OCI-LY3 (cell line): Measurements from ENCODE around the gene AKT1S1.

ENCODE experiments used
- H2AFZ ChIP-seq: fragments of 200-600, 300-600 bp; shearing (Covaris generic); 2 replicates; pipeline ENCODE4 v1.6.0; 2014; ENCODE audit warnings: antibody characterized with exemption, low read depth, low read length
- H3K27ac ChIP-seq: fragments of 200-600, 300-600 bp; sonication (generic); 2 replicates; pipeline ENCODE4 v1.5.1; 2014; ENCODE audit warnings: mild to moderate bottlenecking, low read length, moderate library complexity, mixed read lengths
- H3K27me3 ChIP-seq: fragments of 200-600, 300-600 bp; sonication (generic); 2 replicates; pipeline ENCODE4 v1.6.1; 2014; ENCODE audit warnings: low read depth, low read length, mixed read lengths
- H3K36me3 ChIP-seq: fragments of 200-600, 300-600 bp; sonication (generic); replicated peaks from 2 replicates; pipeline ENCODE3; 2014; ENCODE audit warnings: low read depth, low read length, mixed read lengths
- H3K4me1 ChIP-seq: fragments of 300-600, 200-600 bp; sonication (generic); 2 replicates; pipeline ENCODE4 v1.6.1; 2014; ENCODE audit warnings: low read length, mixed read lengths
- H3K4me2 ChIP-seq: fragments of 200-600, 300-600 bp; sonication (generic); 2 replicates; pipeline ENCODE4 v1.6.1; 2014; ENCODE audit warnings: low read length, mixed read lengths
- H3K4me3 ChIP-seq: fragments of 300-600, 200-600 bp; sonication (generic); 2 replicates; pipeline ENCODE4 v1.5.1; 2014; ENCODE audit warnings: antibody characterized with exemption, mild to moderate bottlenecking, low read length, moderate library complexity
- H3K79me2 ChIP-seq: fragments of 300-600, 200-600 bp; shearing (Covaris generic); 2 replicates; pipeline ENCODE4 v1.6.1; 2014; ENCODE audit warnings: mild to moderate bottlenecking, low read length, mixed read lengths
- H3K9ac ChIP-seq: fragments of 300-600, 200-600 bp; shearing (Covaris generic); 2 replicates; pipeline ENCODE4 v1.6.0; 2014; ENCODE audit warnings: mild to moderate bottlenecking, low read length, moderate library complexity
- H3K9me3 ChIP-seq: fragments of 200-600, 300-600 bp; shearing (Covaris generic); 2 replicates; pipeline ENCODE4 v1.6.1; 2014; ENCODE audit warnings: low read length, mixed read lengths; ENCODE audit not compliant: insufficient read depth
- H4K20me1 ChIP-seq: fragments of 200-600, 300-600 bp; sonication (generic); 2 replicates; pipeline ENCODE4 v1.6.1; 2016; ENCODE audit warnings: low read length, mixed read lengths; ENCODE audit not compliant: insufficient read depth
- EZH2phosphoT487 ChIP-seq: fragments of 200-600 bp; shearing (Covaris generic); IDR thresholded peaks from 2 replicates; pipeline ENCODE4 v1.6.1; 2018; ENCODE audit warnings: antibody characterized with exemption, mixed run types, low read depth
- TF ChIP-seq, protein P1 (sequence below): fragments of 200-600, 300-600 bp; sonication (generic); IDR thresholded peaks from 2 replicates; pipeline ENCODE4 v1.5.1; 2014; ENCODE audit warnings: antibody characterized with exemption, low read length, low read depth

The AKT1S1 gene

DNA sequence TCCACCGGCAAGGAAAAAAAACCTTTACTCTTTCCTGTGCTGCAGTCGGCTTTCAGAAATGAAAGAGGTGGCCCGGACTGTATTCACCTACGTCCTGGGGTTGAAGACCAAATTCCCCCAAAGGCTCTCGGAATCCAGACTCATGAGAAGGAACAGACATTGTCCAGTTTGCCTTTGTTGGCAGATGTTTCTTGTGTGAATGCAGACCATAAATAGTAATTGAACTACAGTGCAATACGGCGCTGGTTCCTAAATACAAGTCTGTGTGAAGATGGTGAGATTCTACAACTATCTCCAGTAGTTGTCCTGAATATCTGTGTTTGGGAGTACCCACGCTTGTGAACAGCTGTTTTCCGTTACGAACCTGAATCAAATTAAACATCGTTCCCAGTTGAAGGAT, 37.4 kb downstream of the AKT1S1 start:
- no peak overlapping the region for H2AFZ ChIP-seq
- H3K27me3 ChIP-seq = no peaks in the 10 kb centered on the region
- H3K4me3 ChIP-seq = no peak overlapping the region
- H3K9ac ChIP-seq = no peak overlapping the region
- H3K79me2 ChIP-seq = no peaks in the 10 kb centered on the region
- H3K4me2 ChIP-seq = no peak overlapping the region
- H3K27ac ChIP-seq = no peak overlapping the region
- peaks cover under 1% of the 10 kb centered on the region; the same call in 1 of the 2 replicates for H3K4me1 ChIP-seq
- H4K20me1 ChIP-seq = peaks cover 4% of the 10 kb centered on the region; the same call in 1 of the 2 replicates
- no peak for TF ChIP-seq EZH2phosphoT487
- TF ChIP-seq, protein P1, sequence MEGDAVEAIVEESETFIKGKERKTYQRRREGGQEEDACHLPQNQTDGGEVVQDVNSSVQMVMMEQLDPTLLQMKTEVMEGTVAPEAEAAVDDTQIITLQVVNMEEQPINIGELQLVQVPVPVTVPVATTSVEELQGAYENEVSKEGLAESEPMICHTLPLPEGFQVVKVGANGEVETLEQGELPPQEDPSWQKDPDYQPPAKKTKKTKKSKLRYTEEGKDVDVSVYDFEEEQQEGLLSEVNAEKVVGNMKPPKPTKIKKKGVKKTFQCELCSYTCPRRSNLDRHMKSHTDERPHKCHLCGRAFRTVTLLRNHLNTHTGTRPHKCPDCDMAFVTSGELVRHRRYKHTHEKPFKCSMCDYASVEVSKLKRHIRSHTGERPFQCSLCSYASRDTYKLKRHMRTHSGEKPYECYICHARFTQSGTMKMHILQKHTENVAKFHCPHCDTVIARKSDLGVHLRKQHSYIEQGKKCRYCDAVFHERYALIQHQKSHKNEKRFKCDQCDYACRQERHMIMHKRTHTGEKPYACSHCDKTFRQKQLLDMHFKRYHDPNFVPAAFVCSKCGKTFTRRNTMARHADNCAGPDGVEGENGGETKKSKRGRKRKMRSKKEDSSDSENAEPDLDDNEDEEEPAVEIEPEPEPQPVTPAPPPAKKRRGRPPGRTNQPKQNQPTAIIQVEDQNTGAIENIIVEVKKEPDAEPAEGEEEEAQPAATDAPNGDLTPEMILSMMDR = no peak
- H3K36me3 ChIP-seq = peaks cover 53% of the 10 kb centered on the region
- no peaks in the 10 kb centered on the region for H3K9me3 ChIP-seq

DNA sequence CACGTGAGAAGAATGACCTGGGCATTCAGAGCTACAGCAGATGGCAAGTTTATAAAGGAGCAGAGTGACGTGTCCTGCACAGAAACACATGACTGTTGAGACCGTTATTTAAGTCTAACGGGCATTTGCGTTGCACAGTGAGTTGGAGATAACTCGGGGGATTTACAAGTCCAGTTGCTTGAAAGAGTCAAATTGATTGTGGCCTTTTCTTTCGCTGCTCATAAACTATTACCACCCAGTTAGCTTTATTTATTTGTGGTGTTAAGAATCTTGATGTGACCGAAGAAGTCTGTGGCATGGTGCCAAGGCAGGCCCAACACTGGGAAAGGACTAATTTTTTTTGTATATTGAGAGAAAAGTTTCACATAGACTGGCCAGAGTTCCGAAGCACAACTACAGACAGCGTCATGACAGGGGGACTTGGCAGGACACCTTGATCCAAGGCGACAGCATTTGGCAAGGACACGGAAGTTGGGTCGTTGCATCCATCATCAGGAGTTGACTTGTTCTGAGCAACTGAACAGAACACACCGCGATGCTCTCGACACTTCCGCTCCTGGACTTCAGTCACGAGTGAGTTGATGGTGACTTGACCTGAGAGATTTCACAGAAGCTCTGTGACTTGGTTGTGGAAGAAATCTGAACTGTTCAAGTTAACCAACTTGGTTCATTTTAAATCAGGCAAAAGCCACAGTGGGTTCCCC, 38.1 kb downstream of the AKT1S1 start:
- Histone ChIP-seq H3K36me3 (peaks cover 58% of the 10 kb centered on the region), H4K20me1 (peaks cover 4% of the 10 kb centered on the region; the same call in 1 of the 2 replicates), H3K4me2 (no peak overlapping the region), H2AFZ (no peak overlapping the region), H3K4me3 (no peak overlapping the region), H3K79me2 (no peaks in the 10 kb centered on the region), H3K9me3 (no peaks in the 10 kb centered on the region), H3K9ac (no peak overlapping the region), H3K4me1 (no peaks in the 10 kb centered on the region), H3K27me3 (no peaks in the 10 kb centered on the region), H3K27ac (no peak overlapping the region)
- TF ChIP-seq EZH2phosphoT487 = no peak
- TF ChIP-seq, protein P1 = no peak

DNA sequence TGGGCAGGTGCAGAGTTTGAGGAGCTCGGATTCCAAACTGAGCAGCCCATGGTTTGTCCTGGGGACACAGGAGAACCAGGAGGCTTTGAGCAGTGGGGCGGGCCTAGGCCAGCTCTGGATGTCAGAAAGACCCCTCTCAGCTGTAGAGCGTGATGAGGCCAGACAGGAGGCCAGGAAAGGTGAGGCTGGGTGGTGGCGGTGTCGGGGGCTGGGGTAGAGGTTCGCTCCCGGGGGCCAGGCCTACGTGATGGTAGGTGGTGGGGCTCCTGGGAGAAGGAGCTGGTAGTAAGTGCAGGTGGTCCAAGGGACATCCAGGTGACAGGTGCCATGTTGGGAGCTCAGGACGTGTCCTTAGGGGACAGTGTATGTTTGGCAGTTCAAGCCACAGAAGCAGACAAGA, 39.7 kb downstream of the AKT1S1 start:
- Histone ChIP-seq H3K27ac (no peak overlapping the region), H3K36me3 (peaks cover 68% of the 10 kb centered on the region), H4K20me1 (peaks cover 4% of the 10 kb centered on the region; the same call in 1 of the 2 replicates), H2AFZ (no peak overlapping the region), H3K79me2 (no peaks in the 10 kb centered on the region), H3K4me2 (no peak overlapping the region), H3K4me3 (no peak overlapping the region), H3K4me1 (no peaks in the 10 kb centered on the region), H3K9me3 (no peaks in the 10 kb centered on the region), H3K9ac (no peak overlapping the region), H3K27me3 (no peaks in the 10 kb centered on the region)
- TF ChIP-seq, protein P1 = no peak

DNA sequence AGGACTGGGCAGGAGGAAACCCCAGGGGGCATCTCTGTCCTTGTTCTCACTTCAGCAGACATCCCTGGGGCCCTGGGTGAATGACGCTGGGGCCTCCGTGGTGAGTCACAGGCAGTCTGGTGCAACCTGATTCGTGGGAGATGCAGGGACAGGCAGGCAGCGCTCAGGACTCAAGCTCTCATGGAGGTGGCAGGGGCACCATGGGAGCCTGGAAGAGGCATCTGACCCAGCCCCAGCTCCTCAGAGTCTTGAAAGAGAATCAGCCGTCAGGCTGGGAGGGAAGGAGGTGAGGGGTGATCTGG, 40.2 kb downstream of the AKT1S1 start:
- H3K4me3 ChIP-seq = no peak overlapping the region
- no peak for TF ChIP-seq EZH2phosphoT487
- TF ChIP-seq, protein P1 = no peak
- H2AFZ ChIP-seq = no peak overlapping the region
- no peaks in the 10 kb centered on the region for H3K27me3 ChIP-seq
- H3K36me3 ChIP-seq = peaks cover 72% of the 10 kb centered on the region
- H3K79me2 ChIP-seq = no peaks in the 10 kb centered on the region
- H3K9ac ChIP-seq = no peak overlapping the region
- H3K4me1 ChIP-seq = no peaks in the 10 kb centered on the region
- H3K4me2 ChIP-seq = no peak overlapping the region
- no peaks in the 10 kb centered on the region for H3K9me3 ChIP-seq
- H4K20me1 ChIP-seq = peaks cover 4% of the 10 kb centered on the region; the same call in 1 of the 2 replicates
- H3K27ac ChIP-seq = no peak overlapping the region
